Glomerular endothelial cell (primary cell): Measurements from ENCODE around the gene SYNJ1. TPM values are rescaled to one million over a fixed set of nuclear protein-coding genes. Genes with fewer than 3 reads are reported as not detected.
"Not testable (repeated sequence)": the region's sequence is repeated elsewhere in the genome, so short reads cannot be mapped to it uniquely, and the experiment has no call there.

Source experiments
- DNase-seq: peaks from one replicate; pipeline ENCODE4 v3.0.0-alpha.2; 2011; ENCODE audit warnings: low read depth, low spot score; ENCODE audit errors: extremely low read depth
- total RNA-seq: library from RNA; depleted of rRNA; stranded (reverse); fragments of >200 nt; gene quantifications from 2 replicates; pipeline ENCODE4 v1.2.3, GENCODE V29; 2015

SYNJ1 gene
- total RNA-seq = 9.2 and 16.0 TPM in 2 replicates

DNA sequence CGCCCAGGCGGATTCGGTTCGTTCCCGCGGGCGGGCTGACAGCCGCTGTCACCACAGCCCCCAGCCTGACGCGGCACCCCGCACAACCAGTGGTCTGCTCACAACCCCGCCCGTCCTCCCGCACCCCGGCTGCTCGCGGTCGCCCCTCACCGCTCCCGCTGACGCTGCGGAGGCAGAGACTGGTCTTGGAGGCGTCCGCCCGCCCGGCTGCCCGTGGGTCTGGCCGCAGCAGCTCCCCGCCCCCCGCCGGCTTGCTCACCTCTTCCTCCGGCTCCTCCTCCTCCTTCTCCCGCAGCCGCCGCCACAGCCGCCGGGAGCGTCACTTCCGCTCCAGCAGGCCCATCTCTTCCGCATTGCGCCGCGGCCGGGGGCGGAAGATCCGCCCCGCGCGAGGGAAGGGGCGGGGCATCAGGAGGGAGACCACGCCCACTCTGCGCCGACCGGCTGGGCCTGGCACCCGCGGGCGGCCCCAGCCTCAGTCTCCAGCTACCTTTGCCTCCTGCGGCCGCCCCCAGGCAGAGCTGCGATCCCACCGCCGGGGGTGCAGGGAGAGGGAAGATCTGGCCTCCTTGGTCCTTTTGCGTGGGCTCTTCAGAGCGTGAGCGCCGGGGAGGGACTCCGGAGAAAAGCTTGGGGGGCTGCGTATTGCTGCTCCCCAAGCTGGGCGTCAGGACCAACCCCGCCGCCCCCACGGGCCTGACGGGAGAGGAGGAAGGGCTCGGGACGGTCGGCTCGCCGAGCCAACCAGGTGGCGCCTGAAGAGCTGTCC is at the start of gene SYNJ1:
Gene SYNJ1 (minus strand): TSS at position 327 of the 769 bp plus-strand sequence. CDS start 1,118 bp downstream, outside the sequence.
- no peak for DNase-seq

DNA sequence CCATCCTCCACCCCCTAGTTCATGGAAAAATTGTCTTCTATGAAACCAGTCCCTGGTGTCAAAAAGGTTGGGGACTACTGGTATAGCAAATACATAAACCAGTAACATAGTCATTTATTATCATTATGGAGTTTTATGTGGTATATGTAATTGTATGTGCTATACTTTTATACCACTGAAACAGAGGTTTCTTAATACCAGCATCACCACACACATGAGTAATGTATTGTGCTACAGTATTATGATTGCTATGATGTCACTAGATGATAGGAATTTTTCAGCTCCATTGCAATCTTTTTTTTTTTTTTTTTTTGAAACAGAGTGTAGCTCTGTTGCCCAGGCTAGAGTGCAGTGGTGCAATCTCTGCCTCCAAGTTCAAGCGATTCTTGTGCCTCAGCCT is 49.5 kb upstream of the SYNJ1 start:
- no peak for DNase-seq

DNA sequence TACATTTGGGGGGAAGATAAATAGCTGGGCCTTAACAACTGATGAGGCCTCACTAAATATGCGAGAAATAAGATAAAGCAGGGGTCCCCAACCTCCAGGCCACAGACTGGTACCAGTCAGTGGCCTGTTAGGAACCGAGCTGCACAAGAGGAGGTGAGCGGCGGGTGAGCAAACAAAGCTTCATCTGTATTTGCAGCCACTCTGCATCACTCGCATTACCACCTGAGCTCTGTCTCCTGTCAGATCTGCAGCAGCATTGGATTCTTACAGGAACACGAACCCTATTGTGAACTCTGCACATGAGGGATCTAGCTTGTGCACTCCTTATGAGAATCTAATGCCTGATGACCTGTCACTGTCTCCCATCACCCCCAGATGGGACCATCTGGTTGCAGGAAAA is 48.9 kb upstream of the SYNJ1 start:
- no peak for DNase-seq

- DNase-seq = not testable (repeated sequence)
Measured at GRCh38 chr21:32773048-32773344, 45.2 kb upstream of the SYNJ1 start.

- DNase-seq = no peak
Measured at GRCh38 chr21:32772281-32773047, 44.7 kb upstream of the SYNJ1 start.

- DNase-seq = no peak
Measured at GRCh38 chr21:32770871-32771523, 43.2 kb upstream of the SYNJ1 start.

DNA sequence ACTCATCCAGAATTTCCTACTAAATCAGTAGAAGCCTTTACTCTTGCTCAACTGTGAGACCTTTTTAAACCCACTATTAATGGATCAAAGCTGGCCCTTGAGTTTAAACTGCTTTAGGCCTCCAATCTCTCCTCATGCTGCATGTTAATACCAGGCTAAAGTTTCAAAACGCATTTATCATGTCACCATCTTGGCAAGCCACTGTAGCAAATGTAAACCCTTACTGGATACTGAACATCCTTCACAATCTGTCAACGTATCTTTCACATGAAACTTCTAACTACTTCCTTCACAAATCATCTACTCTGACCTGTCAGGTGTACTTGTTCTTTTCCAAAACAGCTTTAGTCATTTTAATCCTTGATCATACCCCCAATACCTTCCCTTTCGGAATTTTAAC is 40.7 kb upstream of the SYNJ1 start:
- no peak for DNase-seq

DNA sequence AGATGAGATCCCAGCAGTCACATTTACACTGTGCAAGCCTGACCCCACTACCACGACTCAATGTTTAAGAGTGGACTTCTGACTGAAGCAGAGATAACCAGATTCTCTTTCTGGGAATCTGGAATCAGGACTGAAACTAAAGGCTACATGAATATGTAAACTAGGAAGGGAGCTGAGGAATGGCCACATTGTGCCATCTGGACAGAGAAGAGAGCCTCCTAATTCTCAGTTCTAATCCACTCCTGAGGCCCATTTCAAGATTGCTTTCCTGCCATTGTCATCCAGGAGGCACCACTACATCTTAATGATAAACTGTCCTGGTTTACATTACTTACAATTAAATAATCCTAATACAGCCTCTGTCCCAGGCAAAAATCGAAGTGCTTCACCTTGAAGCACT is 37.2 kb upstream of the SYNJ1 start:
- no peak for DNase-seq

GRCh38 chr21:32764186-32764585 is 36.4 kb upstream of the SYNJ1 start:
- no peak for DNase-seq

DNA sequence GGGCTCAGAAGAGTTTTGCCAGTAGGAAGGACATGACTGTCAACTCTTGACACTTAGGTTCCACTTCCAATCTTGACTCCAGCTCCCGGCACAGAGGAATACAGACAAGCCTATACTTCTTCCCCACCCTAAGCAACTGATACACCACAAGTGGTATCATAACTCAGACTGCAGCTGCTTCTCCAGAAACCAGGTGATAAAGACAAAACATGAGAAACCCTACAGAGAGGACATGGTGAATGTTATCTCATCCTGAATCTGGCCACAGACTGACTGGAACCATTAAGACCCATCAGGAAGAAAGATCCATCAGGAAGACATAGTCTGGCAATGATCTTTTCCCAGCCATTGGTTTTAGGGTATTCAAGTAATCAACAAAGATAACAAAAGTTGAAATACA is 30.0 kb upstream of the SYNJ1 start:
- DNase-seq = no peak

DNA sequence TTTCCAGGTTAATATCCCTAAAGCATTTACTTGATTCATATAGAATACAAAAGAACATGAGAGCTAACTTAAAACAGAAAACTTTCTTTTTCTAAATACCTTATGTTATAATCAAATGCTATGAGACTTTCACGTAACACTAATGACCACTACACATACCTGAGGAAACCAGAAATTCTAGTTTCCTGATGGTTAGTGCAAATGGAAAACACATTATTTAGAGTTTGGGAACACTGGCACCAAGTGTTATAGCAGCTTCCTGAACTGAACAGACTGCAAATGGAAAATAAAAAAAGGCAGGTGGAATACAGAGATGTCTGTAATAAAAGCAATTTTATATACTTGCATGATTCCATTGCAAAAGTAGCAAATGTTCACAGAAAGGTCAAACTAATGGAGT is 28.3 kb upstream of the SYNJ1 start:
- no peak for DNase-seq

- DNase-seq = no peak
Measured at GRCh38 chr21:32753818-32754585, 26.2 kb upstream of the SYNJ1 start.

- no peak for DNase-seq
Measured at GRCh38 chr21:32750405-32750804, 22.6 kb upstream of the SYNJ1 start.

- no peak for DNase-seq
Measured at GRCh38 chr21:32749662-32750061, 21.8 kb upstream of the SYNJ1 start.

DNA sequence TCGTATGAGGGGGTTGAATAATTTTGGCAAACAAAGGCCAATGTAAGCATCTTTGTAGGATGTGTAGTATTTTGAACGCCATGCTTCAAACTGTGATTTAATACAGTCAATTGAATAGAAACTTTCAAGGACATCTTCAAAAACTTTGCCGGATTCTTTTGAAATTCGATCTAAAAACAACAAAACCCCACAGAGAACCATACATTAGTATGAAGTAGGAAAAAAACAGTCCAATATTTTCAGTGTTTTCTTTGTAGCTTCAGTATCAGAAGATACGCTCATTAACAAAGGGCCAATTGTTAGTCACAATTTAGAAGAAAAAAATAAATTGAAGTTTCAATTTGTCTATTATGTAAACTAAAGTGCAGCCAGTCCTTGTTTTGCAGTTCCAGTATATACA is 20.7 kb upstream of the SYNJ1 start:
- no peak for DNase-seq

- no peak for DNase-seq
Measured at GRCh38 chr21:32747396-32747795, 19.6 kb upstream of the SYNJ1 start.

DNA sequence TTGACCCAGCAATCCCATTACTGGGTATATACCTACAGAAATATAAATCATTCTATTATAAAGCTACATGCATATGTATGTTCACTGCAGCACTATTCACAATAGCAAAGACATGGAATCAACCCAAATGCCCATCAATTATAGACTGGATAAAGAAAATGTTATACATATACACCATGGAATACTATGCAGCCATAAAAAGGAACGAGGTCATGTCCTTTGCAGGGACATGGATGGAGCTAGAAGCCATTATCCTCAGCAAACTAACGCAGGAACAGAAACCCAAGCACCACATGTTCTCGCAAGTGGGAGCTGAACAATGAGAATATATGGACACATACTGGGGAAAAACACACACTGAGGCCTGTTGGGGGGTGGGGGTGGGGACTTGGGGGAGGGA is 18.9 kb upstream of the SYNJ1 start:
- not testable (repeated sequence) for DNase-seq

DNA sequence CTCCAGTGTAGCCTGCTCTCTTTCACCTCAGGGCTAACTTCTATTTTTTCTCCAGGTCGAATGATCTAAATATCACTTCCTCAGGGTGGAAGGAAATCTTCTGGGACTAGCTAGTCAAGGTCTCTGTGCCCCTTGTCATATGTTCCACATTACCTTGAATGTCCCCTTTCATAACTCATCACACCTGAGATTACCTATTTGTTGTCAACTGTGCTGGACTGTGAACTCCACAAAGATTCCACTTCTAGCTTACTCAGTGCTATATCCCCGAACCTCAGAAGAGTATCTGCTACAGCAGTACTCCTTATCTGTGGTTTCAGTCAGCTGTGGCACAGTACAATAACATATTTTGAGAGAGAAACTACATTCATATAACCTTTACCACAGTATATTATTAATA is 14.6 kb upstream of the SYNJ1 start:
- no peak for DNase-seq

GRCh38 chr21:32741336-32741735 is 13.5 kb upstream of the SYNJ1 start:
- no peak for DNase-seq

DNA sequence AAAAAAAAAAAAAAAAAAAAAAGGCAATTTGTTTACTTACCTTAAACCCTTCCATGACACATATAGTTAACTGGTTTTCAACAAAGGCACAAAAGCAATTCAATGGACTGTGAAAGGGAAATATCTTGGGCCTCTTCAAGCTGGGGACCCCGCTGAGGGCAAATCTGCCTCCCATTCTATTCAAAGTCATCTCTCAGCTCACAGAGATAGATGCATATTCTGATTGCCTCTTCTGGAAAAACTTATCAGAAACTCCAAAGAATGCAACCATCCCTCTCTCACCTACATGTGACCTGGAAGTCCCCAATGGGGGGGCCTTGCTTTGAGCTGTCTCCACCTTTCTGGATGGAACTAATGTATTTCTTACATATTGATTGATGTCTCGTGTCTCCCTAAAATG is 12.1 kb upstream of the SYNJ1 start:
- DNase-seq = no peak

- not testable (repeated sequence) for DNase-seq
Measured at GRCh38 chr21:32736083-32736482, 8.3 kb upstream of the SYNJ1 start.
